Mucosa of descending colon (tissue), 3 donors: ENCODE measurements around the gene RBP7. TPM values are rescaled to one million over a fixed set of nuclear protein-coding genes. Genes with fewer than 3 reads are reported as not detected.
A peak's percentile ranks its signal among the peaks of the same experiment; 100 is the strongest.
"Not testable (repeated sequence)": the region's sequence is repeated elsewhere in the genome, so short reads cannot be mapped to it uniquely, and the experiment has no call there.

Experiments
- ATAC-seq: fragments of 200-7000 bp; cut with Tn5 transposase; one replicate; pipeline ENCODE4 v1.9.1; 2020; ENCODE audit warnings: mild to moderate bottlenecking, moderate library complexity
- DNase-seq, 3 donors: peaks; one replicate each; pipeline ENCODE4 v3.0.0-alpha.2; 2020
- H3K36me3 ChIP-seq: fragments of 200-600 bp; one replicate; pipeline ENCODE4 v1.8.0; 2021; ENCODE audit warnings: low read depth, mild to moderate bottlenecking
- H3K4me1 ChIP-seq: fragments of 200-600 bp; one replicate; pipeline ENCODE4 v1.8.0; 2021; ENCODE audit warnings: low read depth, mild to moderate bottlenecking
- H3K4me3 ChIP-seq: fragments of 200-600 bp; one replicate; pipeline ENCODE4 v1.8.0; 2021; ENCODE audit warnings: mild to moderate bottlenecking
- H3K9me3 ChIP-seq: fragments of 200-600 bp; one replicate; pipeline ENCODE4 v1.8.0; 2021; ENCODE audit warnings: mild to moderate bottlenecking
- intact Hi-C, 2 donors: fragments of 100-400 bp; cut with DNase I in 1 of 2; cut with micrococcal nuclease in 1 of 2; formaldehyde crosslinking; loops; one replicate each; pipeline versions ENCODE4 v1.11.0 to v1.11.1; 2022; cut with DNase I, micrococcal nuclease
- total RNA-seq, 3 donors: library from RNA; stranded (reverse); fragmentation: NEBNext Ultra II Directional in 2 of 3; extraction: Animal tissue kit (Norgen Biotek cat#: 25700) in 2 of 3; gene quantifications; one replicate each; pipeline versions ENCODE4 v1.2.1 to v1.2.4, GENCODE V29; 2021 to 2023
- TF ChIP-seq, protein P1 (sequence below): fragments of 200-600 bp; IDR thresholded peaks from one replicate; pipeline ENCODE4 v1.8.0; 2022; ENCODE audit warnings: antibody characterized with exemption, mild to moderate bottlenecking
- donor health status: DM: no; HTN: no; CAD: no; lungs with moderate emphysema.
- donor health status: DM: no; HTN: no; CAD: no.
- donor health status: DM: no; HTN: yes; CAD: no.

The RBP7 gene
- total RNA-seq, 3 donors from 2014 or later, result 0.69 to 4.1 (median 1.7) TPM

DNA sequence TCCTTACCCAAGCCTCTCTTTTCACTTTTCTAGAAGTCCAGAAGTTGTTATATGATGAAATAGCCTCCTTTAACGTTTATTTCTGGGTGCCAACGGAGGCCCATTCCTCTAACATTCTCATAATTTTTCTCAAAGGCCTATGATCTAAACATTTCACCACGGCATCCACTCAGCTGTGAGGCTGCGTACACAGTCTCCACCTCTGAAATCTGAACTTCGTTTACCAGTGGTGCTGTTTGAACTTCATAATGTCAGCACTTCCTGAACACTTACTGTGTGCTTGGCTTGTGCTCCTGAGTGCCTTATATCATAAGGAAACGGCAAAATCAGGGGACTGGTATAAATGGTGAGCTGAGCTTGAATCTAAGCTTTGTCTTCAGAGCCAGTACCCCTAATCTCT is 12.0 kb upstream of the RBP7 start:
- Histone ChIP-seq H3K9me3 (no peaks in the 10 kb centered on the region), H3K4me1 (no peaks in the 10 kb centered on the region), H3K4me3 (no peak overlapping the region), H3K36me3 (peaks cover 4% of the 10 kb centered on the region)
- TF ChIP-seq, protein P1, sequence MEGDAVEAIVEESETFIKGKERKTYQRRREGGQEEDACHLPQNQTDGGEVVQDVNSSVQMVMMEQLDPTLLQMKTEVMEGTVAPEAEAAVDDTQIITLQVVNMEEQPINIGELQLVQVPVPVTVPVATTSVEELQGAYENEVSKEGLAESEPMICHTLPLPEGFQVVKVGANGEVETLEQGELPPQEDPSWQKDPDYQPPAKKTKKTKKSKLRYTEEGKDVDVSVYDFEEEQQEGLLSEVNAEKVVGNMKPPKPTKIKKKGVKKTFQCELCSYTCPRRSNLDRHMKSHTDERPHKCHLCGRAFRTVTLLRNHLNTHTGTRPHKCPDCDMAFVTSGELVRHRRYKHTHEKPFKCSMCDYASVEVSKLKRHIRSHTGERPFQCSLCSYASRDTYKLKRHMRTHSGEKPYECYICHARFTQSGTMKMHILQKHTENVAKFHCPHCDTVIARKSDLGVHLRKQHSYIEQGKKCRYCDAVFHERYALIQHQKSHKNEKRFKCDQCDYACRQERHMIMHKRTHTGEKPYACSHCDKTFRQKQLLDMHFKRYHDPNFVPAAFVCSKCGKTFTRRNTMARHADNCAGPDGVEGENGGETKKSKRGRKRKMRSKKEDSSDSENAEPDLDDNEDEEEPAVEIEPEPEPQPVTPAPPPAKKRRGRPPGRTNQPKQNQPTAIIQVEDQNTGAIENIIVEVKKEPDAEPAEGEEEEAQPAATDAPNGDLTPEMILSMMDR, result no peak
- intact Hi-C loops, result no loop called here
- DNase-seq (no peak), ATAC-seq (no peak)

DNA sequence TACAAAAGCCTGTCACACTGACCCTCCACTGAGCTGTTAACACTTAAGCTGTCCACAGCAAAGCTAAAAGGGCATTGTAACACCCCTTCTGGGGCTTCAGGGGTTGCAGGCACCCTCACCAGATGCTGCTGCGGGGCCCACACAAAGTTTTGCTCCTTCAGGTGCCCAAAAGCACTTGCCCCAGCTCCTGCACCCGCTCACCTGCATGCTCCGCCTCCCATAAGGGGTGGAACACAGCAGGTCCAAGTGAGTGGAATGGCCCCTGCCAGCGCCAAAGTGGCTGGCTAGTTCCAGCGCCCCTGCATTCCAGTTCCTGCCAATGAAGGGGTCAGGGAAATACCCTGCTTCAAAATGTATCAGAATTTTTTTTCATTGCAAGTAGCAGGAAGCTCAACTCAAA is 7.3 kb upstream of the RBP7 start:
- intact Hi-C loops, result no loop called here
- no peak for ATAC-seq
- H3K9me3 ChIP-seq, result no peaks in the 10 kb centered on the region
- H3K36me3 ChIP-seq, result no peaks in the 10 kb centered on the region
- no peaks in the 10 kb centered on the region for H3K4me1 ChIP-seq
- H3K4me3 ChIP-seq, result no peak overlapping the region
- no peak for DNase-seq
- TF ChIP-seq, protein P1, result no peak

DNA sequence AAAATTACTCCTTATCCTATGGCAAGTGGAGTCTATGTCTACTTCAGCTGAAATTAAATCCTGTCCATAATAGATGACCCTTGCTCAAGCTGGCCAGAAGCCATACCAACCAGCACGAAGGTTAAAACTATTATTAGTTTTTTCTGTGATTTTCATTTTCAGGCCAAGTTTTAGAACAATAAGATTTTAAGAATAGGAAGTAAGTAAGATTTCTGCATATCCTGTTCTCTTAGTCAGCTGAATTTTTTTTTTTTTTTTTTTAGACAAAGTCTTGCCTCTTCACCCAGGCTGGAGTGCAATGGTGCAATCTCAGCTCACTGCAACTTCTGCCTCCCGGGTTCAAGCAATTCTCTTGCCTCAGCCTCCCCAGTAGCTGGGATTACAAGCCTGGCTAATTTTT is 6.1 kb upstream of the RBP7 start:
- TF ChIP-seq, protein P1, result no peak
- Histone ChIP-seq H3K36me3 (no peaks in the 10 kb centered on the region), H3K4me1 (no peaks in the 10 kb centered on the region), H3K4me3 (no peak overlapping the region), H3K9me3 (no peaks in the 10 kb centered on the region)
- intact Hi-C loops, result no loop called here
- ATAC-seq, result no peak
- peak in 1 of 3 donors; percentile 7 for DNase-seq

DNA sequence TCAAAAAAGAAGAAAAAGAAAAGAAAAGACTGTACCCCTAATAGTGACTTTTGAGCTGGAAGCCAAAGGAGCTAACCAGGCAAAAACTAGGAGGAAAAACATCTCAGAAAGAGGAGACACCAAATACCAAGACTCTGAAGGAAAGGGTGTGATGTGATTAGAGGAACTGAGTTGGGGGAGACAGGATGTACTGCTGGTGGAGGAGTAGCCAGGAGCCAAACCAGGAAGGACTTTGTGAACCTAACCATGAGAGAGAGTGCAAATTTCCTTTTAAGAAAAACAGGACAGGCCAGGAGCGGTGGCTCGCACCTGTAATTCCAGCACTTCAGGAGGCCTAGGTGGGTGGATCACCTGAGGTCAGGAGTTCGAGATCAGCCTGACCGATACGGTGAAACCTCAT is 4.1 kb upstream of the RBP7 start:
- TF ChIP-seq, protein P1, result no peak
- no peak for DNase-seq
- H3K36me3 ChIP-seq, result no peaks in the 10 kb centered on the region
- intact Hi-C loops, result no loop called here
- H3K9me3 ChIP-seq, result no peaks in the 10 kb centered on the region
- H3K4me3 ChIP-seq, result no peak overlapping the region
- H3K4me1 ChIP-seq, result peaks cover 4% of the 10 kb centered on the region
- no peak for ATAC-seq

DNA sequence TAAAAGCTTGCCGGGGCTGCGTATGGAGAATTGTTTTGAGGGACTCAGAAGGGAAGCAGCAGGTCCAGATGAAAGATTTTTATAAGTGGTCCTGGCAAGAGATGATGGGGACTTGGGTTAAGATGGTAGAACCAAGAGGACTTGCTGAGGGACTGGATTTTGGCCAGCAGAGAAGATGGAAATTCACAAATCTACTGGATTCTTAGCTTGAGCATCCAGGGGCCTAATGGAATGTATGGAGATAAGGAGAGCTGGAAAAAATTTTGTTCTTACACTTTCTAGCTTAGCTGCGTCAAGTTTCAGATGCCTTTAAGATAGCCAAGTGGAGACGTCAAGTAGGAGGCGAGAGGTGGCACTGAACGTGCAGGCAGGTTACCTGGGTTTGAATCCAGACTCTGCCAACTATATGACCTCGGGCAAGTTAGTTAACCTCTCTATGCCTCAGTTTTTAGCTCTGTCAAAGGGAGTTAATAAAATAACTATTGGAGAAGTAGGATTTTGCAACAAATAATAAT is 3.4 kb upstream of the RBP7 start:
- intact Hi-C loops, result no loop called here
- H3K4me1 ChIP-seq, result peaks cover 5% of the 10 kb centered on the region
- TF ChIP-seq, protein P1, result no peak
- H3K9me3 ChIP-seq, result no peaks in the 10 kb centered on the region
- H3K4me3 ChIP-seq, result no peak overlapping the region
- DNase-seq, result no peak
- no peaks in the 10 kb centered on the region for H3K36me3 ChIP-seq
- ATAC-seq, result no peak

DNA sequence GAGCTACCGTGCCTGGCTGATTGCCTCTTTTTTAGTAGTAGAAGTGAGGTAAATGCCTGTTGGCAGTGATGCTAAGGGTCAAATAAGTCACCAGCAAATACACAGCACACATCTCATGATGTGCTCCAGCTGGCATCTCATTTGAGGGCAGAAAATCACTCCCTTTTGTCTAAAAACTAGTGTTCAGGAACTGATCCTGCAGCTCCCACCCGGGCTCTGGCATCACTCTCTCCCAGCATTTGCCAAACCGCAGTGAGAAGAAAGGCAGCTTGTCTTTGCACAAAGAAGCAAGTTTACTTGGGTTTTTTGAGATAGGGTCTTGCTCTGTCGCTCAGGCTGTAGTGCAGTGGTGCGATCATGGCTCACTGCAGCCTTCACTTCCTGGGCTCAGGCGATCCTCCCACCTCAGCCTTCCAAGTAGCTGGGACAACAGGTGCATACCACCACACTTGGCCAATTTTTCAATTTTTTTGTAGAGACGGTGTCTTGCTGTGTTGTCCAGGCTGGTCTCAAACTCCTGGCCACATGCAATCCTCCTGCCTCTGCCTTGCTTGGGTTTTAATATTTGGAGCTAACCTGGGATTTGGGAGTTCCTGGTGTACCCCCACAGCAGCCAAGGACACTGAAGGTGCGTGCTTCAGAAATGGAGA is 4.1 kb downstream of the RBP7 start:
- ATAC-seq (no peak), DNase-seq (no peak)
- no peaks in the 10 kb centered on the region for H3K36me3 ChIP-seq
- H3K4me3 ChIP-seq, result no peak overlapping the region
- intact Hi-C loops, result no loop called here
- H3K4me1 ChIP-seq, result peaks cover 5% of the 10 kb centered on the region
- TF ChIP-seq, protein P1, result no peak
- H3K9me3 ChIP-seq, result no peaks in the 10 kb centered on the region

DNA sequence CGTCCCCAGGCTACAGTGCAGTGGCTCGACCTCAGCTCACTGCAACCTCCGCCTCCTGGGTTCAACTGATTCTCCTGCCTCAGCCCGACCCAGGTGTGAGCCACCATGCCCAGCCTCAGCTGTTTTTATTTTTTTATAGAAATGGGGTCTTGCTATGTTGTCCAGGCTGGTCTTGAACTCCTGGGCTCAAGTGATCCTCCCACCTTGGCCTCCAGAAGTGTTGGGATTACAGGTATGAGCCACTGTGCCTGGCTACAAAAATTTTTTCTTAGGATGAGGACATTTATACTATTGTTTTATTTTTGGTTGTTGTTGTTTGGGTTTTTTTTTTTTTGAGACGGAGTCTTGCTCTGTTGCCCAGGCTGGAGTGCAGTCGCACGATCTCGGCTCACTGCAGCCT is 8.2 kb downstream of the RBP7 start:
- ATAC-seq, H3K36me3 ChIP-seq: not testable (repeated sequence)

More for the DNA sequence above, 8.2 kb downstream of the RBP7 start:
- H3K4me1 ChIP-seq, intact Hi-C loops, H3K4me3 ChIP-seq, DNase-seq, H3K9me3 ChIP-seq: not testable (repeated sequence)
